Activated CD4-positive, alpha-beta memory T cell treated with anti-CD3 and anti-CD28 coated beads for 36 hours (primary cell): Measurements from ENCODE around the gene KRTAP5-4. TPM values are rescaled to one million over a fixed set of nuclear protein-coding genes. Genes with fewer than 3 reads are reported as not detected.

Experiments
- CTCF ChIA-PET: fragments of 350-600 bp; sonication (Branson Sonifier 250); formaldehyde crosslinking; loops from one replicate; lab custom pipeline; 2021; ENCODE audit warnings: antibody characterized with exemption, inconsistent platforms; lab: Charles Lee
- POLR2A ChIA-PET: fragments of 350-600 bp; sonication (Branson Sonifier 250); formaldehyde crosslinking; loops from one replicate; lab custom pipeline; 2021; ENCODE audit warnings: antibody characterized with exemption; lab: Charles Lee
- DNase-seq: peaks from one replicate; pipeline ENCODE4 v3.0.0-alpha.2; 2020
- H3K27ac Mint-ChIP-seq: one replicate; pipeline ENCODE4 v1.8.0; 2021; ENCODE audit warnings: mixed read lengths
- H3K27me3 Mint-ChIP-seq: one replicate; pipeline ENCODE4 v1.8.0; 2021; ENCODE audit warnings: mixed read lengths
- H3K36me3 Mint-ChIP-seq: one replicate; pipeline ENCODE4 v1.8.0; 2021; ENCODE audit warnings: mixed read lengths
- H3K4me1 Mint-ChIP-seq: one replicate; pipeline ENCODE4 v1.8.0; 2021; ENCODE audit warnings: low read depth, mixed read lengths
- H3K4me3 Mint-ChIP-seq: one replicate; pipeline ENCODE4 v1.8.0; 2021; ENCODE audit warnings: mild to moderate bottlenecking, mixed read lengths
- H3K9me3 Mint-ChIP-seq: one replicate; pipeline ENCODE4 v1.8.0; 2021; ENCODE audit warnings: mixed read lengths
- intact Hi-C: fragments of 100-400 bp; cut with micrococcal nuclease; formaldehyde crosslinking; loops from one replicate; pipeline ENCODE4 v1.15.1; 2023
- total RNA-seq, 2 experiments: library from RNA; stranded (reverse); gene quantifications; one replicate each; pipeline ENCODE4 v1.2.3, GENCODE V29; 2021

KRTAP5-4 gene
- total RNA-seq, 2 experiments from 2014 or later = not detected

DNA sequence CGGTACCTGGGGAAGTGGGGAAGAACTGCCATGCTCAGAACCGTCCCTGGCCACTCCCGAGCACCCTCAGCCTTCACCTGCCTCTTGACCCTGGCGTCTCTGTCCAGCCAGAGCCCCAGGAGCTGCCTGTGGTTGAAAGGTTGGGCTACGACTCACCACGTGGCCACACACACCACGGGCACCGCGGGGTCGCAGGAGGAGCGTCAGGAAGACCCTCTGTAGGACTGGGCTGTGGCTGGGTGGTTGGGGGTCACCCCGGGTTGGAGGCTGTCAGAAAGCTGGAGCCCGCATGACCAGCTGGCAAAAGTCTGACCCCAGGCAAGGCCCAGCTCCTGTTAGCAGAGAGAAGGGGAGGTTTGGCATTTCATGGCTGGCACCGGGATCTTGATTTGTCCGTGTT lies 19.2 kb upstream of the KRTAP5-4 start:
- no peak for DNase-seq
- intact Hi-C loops = no loop called here
- Mint-ChIP-seq H3K27ac (no peak overlapping the region), H3K4me3 (no peak overlapping the region), H3K27me3 (peaks cover 10% of the 10 kb centered on the region), H3K9me3 (no peaks in the 10 kb centered on the region), H3K36me3 (no peaks in the 10 kb centered on the region), H3K4me1 (no peaks in the 10 kb centered on the region)
- POLR2A ChIA-PET = no interaction called here
- CTCF ChIA-PET = interaction anchor here (0.8 to 4.2 kb wide), 6 partner anchors 10 to 192 kb away, joined by 3 to 16 read pairs (median 6); no protein-coding TSS in a partner anchor

DNA sequence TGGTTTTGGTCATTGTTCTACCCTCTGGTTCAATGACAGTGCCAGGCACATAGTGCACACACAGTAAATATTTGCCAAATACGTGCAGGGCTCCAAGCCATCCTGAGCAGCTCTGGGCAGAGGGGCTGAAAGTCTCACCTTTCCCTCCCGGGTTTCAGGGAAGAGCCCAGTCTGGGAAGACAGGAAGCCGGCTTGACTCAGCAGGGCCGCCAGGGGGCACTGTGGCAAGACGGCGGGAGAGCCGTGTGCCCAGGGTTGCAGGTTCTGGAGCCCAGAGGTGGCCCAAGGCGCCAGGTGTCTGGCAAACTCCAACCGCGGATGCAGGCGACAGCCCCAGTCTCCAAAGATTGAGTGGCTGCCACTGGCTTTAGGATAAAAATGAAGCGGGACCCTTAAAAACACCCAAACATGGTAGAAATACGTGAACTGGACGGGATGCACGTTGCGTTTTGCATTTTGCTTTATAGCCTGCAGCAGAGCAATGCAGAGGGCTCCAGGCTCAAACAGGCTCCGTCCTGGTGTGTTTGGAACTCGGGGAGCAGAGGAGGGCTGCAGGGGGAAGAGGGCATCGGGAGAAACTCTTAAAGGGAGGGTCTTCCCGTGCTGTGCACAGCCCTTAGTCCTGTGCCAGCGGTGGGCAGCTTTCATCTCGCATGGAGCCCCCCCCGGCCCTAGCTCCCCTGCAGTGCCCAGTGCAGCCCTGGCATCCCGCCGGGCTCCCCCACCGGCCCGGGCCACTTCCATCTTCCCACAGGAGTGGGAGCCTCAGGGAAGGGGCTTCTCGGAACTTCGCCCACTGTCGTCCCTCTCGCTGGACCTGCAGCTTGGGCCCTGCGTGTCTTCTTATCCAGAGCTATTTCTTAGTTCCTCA lies 18.4 kb upstream of the KRTAP5-4 start:
- Mint-ChIP-seq H3K9me3 (no peaks in the 10 kb centered on the region), H3K4me1 (no peaks in the 10 kb centered on the region), H3K27me3 (peaks cover 10% of the 10 kb centered on the region), H3K27ac (no peak overlapping the region), H3K36me3 (no peaks in the 10 kb centered on the region), H3K4me3 (no peak overlapping the region)
- peak; percentile 33 for DNase-seq
- intact Hi-C loops = no loop called here
- CTCF ChIA-PET = interaction anchor here (0.7 to 4.2 kb wide), 11 partner anchors 9 to 510 kb away, joined by 3 to 17 read pairs (median 4); no protein-coding TSS in a partner anchor
- POLR2A ChIA-PET = no interaction called here

DNA sequence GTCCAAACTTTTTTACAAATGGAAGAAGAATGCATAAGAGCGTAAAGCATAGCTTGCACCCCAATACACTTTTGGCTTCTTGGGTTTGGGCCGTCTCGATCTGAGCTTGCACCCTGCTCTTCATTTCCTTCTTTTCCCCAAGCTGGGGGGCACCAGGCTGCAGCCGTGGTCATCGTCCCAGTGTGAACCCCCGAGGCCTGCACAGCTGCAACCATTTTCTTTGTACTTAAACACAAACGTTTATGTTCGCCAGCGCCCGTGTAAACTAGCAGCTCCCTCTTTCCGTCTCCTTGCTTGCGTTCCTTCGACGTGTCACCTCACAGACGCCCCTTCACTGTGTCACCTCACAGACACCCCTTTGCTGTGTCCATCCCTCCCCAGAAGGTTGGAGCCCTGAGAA lies 17.7 kb upstream of the KRTAP5-4 start:
- Mint-ChIP-seq H3K27me3 (peaks cover 10% of the 10 kb centered on the region), H3K27ac (no peak overlapping the region), H3K4me1 (no peaks in the 10 kb centered on the region), H3K36me3 (no peaks in the 10 kb centered on the region), H3K4me3 (no peak overlapping the region), H3K9me3 (no peaks in the 10 kb centered on the region)
- intact Hi-C loops = no loop called here
- POLR2A ChIA-PET = no interaction called here
- DNase-seq = no peak
- CTCF ChIA-PET = interaction anchor here (0.7 to 4.2 kb wide), 10 partner anchors 9 to 512 kb away, joined by 3 to 17 read pairs (median 4); partner anchors contain the start of gene KRTAP5-3

DNA sequence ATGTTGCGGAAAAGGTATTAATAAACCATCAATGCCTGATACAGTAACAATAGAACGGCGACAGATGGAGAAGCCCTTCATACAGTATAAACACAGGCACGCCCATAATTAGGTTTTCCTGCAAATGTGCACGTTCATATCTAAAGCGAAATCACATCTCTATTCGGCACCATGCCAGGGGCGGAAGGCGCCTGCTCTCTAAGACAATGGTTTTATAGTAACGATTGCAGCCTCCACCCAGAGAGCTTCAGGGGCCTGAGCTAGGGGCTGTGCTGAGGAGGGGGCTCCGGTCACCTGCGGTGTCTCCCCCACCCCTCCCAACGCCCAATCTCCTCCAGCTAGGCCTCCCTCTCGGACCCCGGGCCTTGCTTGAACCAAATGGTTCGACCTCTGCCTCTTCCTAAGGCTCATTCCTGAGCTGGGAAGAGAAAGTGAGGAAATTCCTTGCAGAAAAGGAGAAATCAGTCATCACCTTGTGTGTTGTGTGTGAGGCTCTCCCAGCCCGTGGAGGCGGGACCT lies 17.2 kb upstream of the KRTAP5-4 start:
- no peaks in the 10 kb centered on the region for H3K9me3 Mint-ChIP-seq
- no peak overlapping the region for H3K27ac Mint-ChIP-seq
- ChIA-PET POLR2A (no interaction called here), CTCF (interaction anchor here (0.7 to 4.2 kb wide), 10 partner anchors 8 to 513 kb away, joined by 3 to 17 read pairs (median 4); partner anchors contain the start of gene KRTAP5-3)
- H3K4me1 Mint-ChIP-seq = no peaks in the 10 kb centered on the region
- intact Hi-C loops = no loop called here
- H3K27me3 Mint-ChIP-seq = peaks cover 10% of the 10 kb centered on the region
- DNase-seq = no peak
- no peak overlapping the region for H3K4me3 Mint-ChIP-seq
- H3K36me3 Mint-ChIP-seq = no peaks in the 10 kb centered on the region

DNA sequence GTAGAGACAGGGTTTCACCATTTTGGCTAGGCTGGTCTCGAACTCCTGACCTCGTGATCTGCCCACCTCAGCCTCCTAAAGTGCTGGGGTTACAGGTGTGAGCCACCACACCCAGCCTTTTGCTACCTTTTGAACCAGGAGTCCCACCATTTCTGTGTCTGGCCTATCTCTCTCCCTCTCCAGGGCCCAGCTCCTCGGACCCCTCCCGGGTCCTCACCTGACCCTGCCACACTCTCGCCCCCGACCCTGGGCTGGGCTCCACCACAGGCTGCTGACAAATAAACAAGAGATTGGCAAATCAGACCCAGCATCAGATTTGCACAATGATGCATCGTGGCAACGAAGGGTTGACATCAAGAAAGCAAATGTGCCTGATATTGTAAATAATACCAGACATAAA lies 16.4 kb upstream of the KRTAP5-4 start:
- H3K9me3 Mint-ChIP-seq = no peaks in the 10 kb centered on the region
- CTCF ChIA-PET = interaction anchor here (1.1 to 4.2 kb wide), 3 partner anchors 9 to 15 kb away, joined by 4 to 17 read pairs (median 16); partner anchors contain the start of gene KRTAP5-5

DNA sequence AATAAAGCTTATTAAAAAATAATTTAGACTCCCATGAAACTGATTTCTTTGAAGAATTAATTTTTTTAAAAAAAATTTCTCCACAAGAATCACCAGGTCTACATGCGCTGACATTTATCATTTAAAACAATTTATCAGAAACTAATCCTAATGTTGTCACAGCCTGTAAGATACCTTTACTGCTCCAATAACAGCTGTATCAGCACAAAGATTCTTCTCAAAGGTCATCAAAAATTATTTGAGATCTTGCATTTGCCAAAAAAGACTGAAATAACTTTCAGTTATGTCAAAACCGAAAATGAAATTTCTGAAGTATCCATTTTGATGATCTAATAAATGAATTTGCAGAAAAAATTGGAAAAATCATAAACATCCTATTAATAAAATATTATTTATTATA lies 15.7 kb upstream of the KRTAP5-4 start:
- no peak overlapping the region for H3K4me3 Mint-ChIP-seq
- intact Hi-C loops = no loop called here
- ChIA-PET CTCF (interaction anchor here (0.6 to 4.2 kb wide), 6 partner anchors 8 to 536 kb away, joined by 3 to 17 read pairs (median 4); partner anchors contain the start of gene KRTAP5-5), POLR2A (no interaction called here)
- DNase-seq = no peak
- no peak overlapping the region for H3K27ac Mint-ChIP-seq
- no peaks in the 10 kb centered on the region for H3K36me3 Mint-ChIP-seq
- H3K4me1 Mint-ChIP-seq = no peaks in the 10 kb centered on the region
- H3K27me3 Mint-ChIP-seq = peaks cover 18% of the 10 kb centered on the region
- no peaks in the 10 kb centered on the region for H3K9me3 Mint-ChIP-seq

More for the DNA sequence above, 16.4 kb upstream of the KRTAP5-4 start:
- Mint-ChIP-seq H3K4me3 (no peak overlapping the region), H3K27ac (no peak overlapping the region), H3K4me1 (no peaks in the 10 kb centered on the region), H3K36me3 (no peaks in the 10 kb centered on the region), H3K27me3 (peaks cover 13% of the 10 kb centered on the region)
- POLR2A ChIA-PET = no interaction called here
- no peak for DNase-seq
- intact Hi-C loops = no loop called here

DNA sequence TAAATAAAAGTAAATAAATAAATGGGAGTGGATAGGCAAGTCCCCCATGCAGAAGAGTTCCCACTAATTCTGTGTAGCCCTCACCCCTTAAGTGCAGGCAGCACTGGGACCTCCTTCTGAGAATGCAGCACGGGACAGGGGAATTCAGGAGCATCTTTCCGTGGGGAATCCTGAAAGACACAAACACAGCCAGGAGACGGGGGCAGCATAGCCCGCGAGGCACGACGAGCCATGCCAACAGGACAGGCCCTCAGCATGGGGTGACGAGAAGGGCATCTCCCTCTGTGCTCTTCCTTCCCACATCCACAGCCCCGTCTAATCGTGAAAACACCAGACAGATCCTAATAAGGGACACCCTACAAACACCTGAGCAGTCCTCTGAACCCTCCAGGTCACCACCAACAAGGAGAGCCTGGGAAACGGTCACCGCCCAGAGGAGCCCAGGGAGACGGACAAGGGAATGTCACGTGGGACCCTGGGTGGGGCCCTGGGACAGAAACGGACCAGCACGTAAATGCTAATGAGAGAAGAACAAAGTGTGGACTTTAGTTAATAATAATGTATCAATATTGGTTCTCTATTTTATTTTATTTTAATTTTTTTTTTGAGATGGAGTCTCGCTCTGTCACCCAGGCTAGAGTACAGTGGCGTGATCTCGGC lies 14.5 kb upstream of the KRTAP5-4 start:
- intact Hi-C loops = no loop called here
- CTCF ChIA-PET = interaction anchor here (1.5 to 2.3 kb wide), 2 partner anchors 17 to 41 kb away, joined by 3 to 10 read pairs; no protein-coding TSS in a partner anchor
- no peaks in the 10 kb centered on the region for H3K36me3 Mint-ChIP-seq
- H3K4me3 Mint-ChIP-seq = no peak overlapping the region
- H3K27ac Mint-ChIP-seq = no peak overlapping the region
- peaks cover 28% of the 10 kb centered on the region for H3K27me3 Mint-ChIP-seq
- POLR2A ChIA-PET = no interaction called here
- peaks cover 4% of the 10 kb centered on the region for H3K4me1 Mint-ChIP-seq
- DNase-seq = no peak
- H3K9me3 Mint-ChIP-seq = no peaks in the 10 kb centered on the region

DNA sequence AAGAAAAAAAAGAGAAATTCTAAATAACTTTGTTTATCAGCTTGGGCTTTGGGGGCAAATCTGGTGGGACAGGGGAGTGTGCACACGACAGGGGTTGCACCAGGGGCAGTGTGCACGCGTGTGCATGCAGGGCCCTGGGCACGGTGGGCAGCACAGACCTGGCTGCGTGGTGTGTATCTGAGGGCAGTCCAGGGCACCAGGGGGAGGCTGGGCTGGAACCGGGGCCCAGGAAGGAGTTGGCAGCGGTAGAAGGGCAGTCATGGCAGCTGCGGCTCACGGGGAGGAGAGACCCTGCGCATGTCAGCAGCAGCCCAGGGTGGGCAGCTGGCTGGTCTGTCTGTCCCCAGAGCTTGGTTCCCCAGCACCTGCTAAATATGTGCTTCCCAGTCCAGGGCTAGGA lies 11.9 kb upstream of the KRTAP5-4 start:
- Mint-ChIP-seq H3K27me3 (peaks cover 28% of the 10 kb centered on the region), H3K9me3 (no peaks in the 10 kb centered on the region), H3K4me1 (peaks cover 6% of the 10 kb centered on the region), H3K4me3 (no peak overlapping the region), H3K36me3 (no peaks in the 10 kb centered on the region), H3K27ac (no peak overlapping the region)
- POLR2A ChIA-PET = no interaction called here
- no peak for DNase-seq
- intact Hi-C loops = no loop called here
- CTCF ChIA-PET = interaction anchor here (0.6 to 2.3 kb wide), 4 partner anchors 12 to 284 kb away, joined by 3 to 10 read pairs (median 4); no protein-coding TSS in a partner anchor

DNA sequence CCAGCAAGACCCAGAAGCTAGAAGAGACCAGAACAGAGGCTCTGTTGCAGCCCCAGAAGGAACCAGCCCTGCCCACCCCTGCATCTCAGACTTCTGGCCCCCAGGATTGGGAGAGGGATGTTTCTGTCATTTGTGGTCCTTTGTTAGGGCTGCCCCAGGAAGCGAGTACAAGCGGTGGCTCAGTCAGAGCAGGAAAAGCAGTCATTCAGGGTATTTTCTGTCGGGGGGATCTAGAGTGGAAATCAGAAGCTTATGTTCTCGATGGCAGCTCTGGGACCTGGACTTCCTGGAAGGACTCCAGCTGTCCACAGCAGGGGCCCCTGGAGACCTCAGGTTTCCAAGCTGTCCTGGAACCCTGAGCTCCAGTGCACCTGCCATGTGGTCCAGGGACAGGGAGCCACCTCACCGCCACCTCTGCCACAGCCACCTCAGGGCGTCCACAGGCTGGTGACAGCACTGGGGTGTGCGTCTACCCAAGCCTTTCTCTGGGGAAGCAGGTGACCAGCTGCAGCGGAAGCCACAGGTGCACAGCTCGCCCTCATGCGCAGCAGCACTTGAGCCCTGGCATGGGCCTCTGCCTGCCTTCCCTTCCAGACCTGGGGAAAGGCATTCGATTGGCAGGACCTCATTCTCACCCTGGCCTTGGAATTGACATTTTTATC lies 10.2 kb upstream of the KRTAP5-4 start:
- Mint-ChIP-seq H3K36me3 (no peaks in the 10 kb centered on the region), H3K27me3 (peaks cover 29% of the 10 kb centered on the region), H3K4me3 (no peak overlapping the region), H3K9me3 (no peaks in the 10 kb centered on the region), H3K4me1 (peaks cover 7% of the 10 kb centered on the region), H3K27ac (no peak overlapping the region)
- no peak for DNase-seq
- CTCF ChIA-PET = interaction anchor here (1.2 to 2.8 kb wide), 6 partner anchors 8 to 43 kb away, joined by 3 to 14 read pairs (median 6); no protein-coding TSS in a partner anchor
- POLR2A ChIA-PET = no interaction called here
- intact Hi-C loops = no loop called here

DNA sequence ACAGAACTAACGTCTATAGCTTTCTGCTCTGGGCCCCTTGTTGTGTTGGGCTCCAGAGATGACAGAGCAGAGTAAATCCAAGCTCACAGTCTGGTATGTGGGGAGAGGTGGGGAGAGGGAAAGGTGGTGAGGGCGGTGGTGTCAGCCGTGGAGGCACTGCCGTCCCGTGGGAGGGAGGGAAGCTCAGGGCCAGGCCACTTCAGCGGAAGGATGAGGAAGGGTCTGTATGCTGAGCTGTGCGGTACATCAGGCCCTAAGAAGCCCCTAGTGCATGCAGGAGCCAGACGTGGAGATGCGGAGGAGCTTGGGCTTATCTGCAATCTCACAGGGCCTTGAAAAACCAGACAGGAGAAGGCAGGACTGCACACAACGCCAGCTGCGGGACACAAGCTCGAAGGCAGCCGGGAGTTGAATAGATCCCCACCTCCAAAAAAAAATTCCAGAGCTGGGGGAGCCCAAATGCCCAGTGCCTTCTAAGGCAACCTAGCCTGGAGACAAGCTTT lies 9.2 kb upstream of the KRTAP5-4 start:
- intact Hi-C loops = no loop called here
- Mint-ChIP-seq H3K4me1 (peaks cover 7% of the 10 kb centered on the region), H3K9me3 (no peaks in the 10 kb centered on the region), H3K27me3 (peaks cover 29% of the 10 kb centered on the region), H3K4me3 (no peak overlapping the region), H3K36me3 (no peaks in the 10 kb centered on the region), H3K27ac (no peak overlapping the region)
- POLR2A ChIA-PET = no interaction called here
- DNase-seq = no peak
- CTCF ChIA-PET = interaction anchor here (0.6 to 2.8 kb wide), 9 partner anchors 9 to 272 kb away, joined by 3 to 16 read pairs (median 4); no protein-coding TSS in a partner anchor

DNA sequence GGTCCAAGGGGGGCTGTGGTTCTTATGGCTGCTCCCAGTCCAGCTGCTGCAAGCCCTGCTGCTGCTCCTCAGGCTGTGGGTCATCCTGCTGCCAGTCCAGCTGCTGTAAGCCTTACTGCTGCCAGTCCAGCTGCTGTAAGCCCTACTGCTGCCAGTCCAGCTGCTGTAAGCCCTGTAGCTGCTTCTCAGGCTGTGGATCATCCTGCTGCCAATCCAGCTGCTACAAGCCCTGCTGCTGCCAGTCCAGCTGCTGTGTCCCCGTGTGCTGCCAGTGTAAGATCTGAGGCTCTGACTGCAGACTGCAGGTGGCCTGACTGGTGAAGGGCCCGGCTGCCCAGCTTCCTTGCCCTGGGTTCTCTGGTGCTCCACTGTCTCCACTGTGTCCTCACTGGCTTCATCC lies 8.3 kb upstream of the KRTAP5-4 start:
- peaks cover 29% of the 10 kb centered on the region for H3K27me3 Mint-ChIP-seq
- no peak overlapping the region for H3K27ac Mint-ChIP-seq
- H3K9me3 Mint-ChIP-seq = no peaks in the 10 kb centered on the region
- intact Hi-C loops = no loop called here
- no peaks in the 10 kb centered on the region for H3K36me3 Mint-ChIP-seq
- DNase-seq = no peak
- no peak overlapping the region for H3K4me3 Mint-ChIP-seq
- CTCF ChIA-PET = interaction anchor here (0.6 to 2.8 kb wide), 6 partner anchors 10 to 273 kb away, joined by 3 to 16 read pairs (median 5); no protein-coding TSS in a partner anchor
- H3K4me1 Mint-ChIP-seq = peaks cover 7% of the 10 kb centered on the region
- POLR2A ChIA-PET = no interaction called here
